Thymus (tissue), 11 donors: ENCODE results near the gene ACVR1B. TPM values are rescaled to one million over a fixed set of nuclear protein-coding genes. Genes with fewer than 3 reads are reported as not detected.

ENCODE experiments used
- DNase-seq, 9 donors: peaks; one replicate each; pipeline ENCODE4 v3.0.0-alpha.2; 2013; ENCODE audit warnings: low spot score in 9 of 9, low read depth in 6 of 9, missing footprints in 1 of 9
- H3K27ac ChIP-seq, 2 donors: one replicate each; pipeline ENCODE4 v1.5.1; 2013; ENCODE audit warnings: control low read depth in 1 of 2, low read depth in 1 of 2, low read length in 1 of 2, mild to moderate bottlenecking in 1 of 2, moderate library complexity in 1 of 2
- H3K27me3 ChIP-seq, 2 donors: one replicate each; pipeline ENCODE4 v1.5.1; 2013; ENCODE audit warnings: low read length in 1 of 2; ENCODE audit not compliant: control insufficient read depth in 2 of 2, insufficient read depth in 1 of 2
- H3K36me3 ChIP-seq, 2 donors: one replicate each; pipeline ENCODE4 v1.5.1; 2013; ENCODE audit warnings: low read length in 1 of 2, mild to moderate bottlenecking in 1 of 2, moderate library complexity in 1 of 2; ENCODE audit not compliant: control insufficient read depth in 2 of 2, insufficient read depth in 2 of 2
- H3K4me1 ChIP-seq, 2 donors: one replicate each; pipeline ENCODE4 v1.5.1; 2013; ENCODE audit warnings: low read length in 2 of 2; ENCODE audit not compliant: control insufficient read depth in 2 of 2, insufficient read depth in 2 of 2
- H3K4me3 ChIP-seq, 2 donors: one replicate each; pipeline ENCODE4 v1.5.1; 2013; ENCODE audit warnings: low read length in 2 of 2, control low read depth in 1 of 2, mild to moderate bottlenecking in 1 of 2
- H3K9me3 ChIP-seq, 2 donors: one replicate each; pipeline ENCODE4 v1.5.1; 2013; ENCODE audit warnings: low read length in 1 of 2, mild to moderate bottlenecking in 1 of 2; ENCODE audit not compliant: control insufficient read depth in 2 of 2, insufficient read depth in 1 of 2
- WGBS: extraction: QIAGEN DNeasy Blood & Tissue Kit; methylation state at CpG from one replicate; pipeline ENCODE4 v1.1.7; 2013; 5-methylcytosine and 5-hydroxymethylcytosine counted together
- polyA plus RNA-seq: library from polyadenylated mRNA; stranded (reverse); fragments of 200-250 nt; gene quantifications from one replicate; pipeline ENCODE4 v1.2.3, GENCODE V29; 2013
- total RNA-seq: library from RNA; stranded (reverse); fragments of 120-200 nt; gene quantifications from one replicate; pipeline ENCODE4 v1.2.4, GENCODE V29; 2013
- donor health status: healthy.

Gene ACVR1B
- total and polyA plus RNA-seq, 2 donors: 7.2 to 9.9 TPM

- DNase-seq: no peak
- 90% methylated on average over 6 of the region's 6 CpGs for WGBS
Measured at GRCh38 chr12:51949342-51950030, 2.0 kb upstream of the ACVR1B start.

GRCh38 chr12:51950682-51951198 is 759 bp upstream of the ACVR1B start:
- Histone ChIP-seq H3K27ac (peak overlapping the region in 1 of 2 donors; percentile 58), H3K4me1 (peaks cover 10 to 33% of the 10 kb centered on the region in 2 donors), H3K9me3 (no peaks in the 10 kb centered on the region), H3K27me3 (peaks cover 0 to 8% of the 10 kb centered on the region in 2 donors), H3K4me3 (peak overlapping the region; percentile 66 to 86), H3K36me3 (no peaks in the 10 kb centered on the region)
- DNase-seq: no peak
- 6% methylated on average over 5 of the region's 5 CpGs for WGBS

More at GRCh38 chr12:51949342-51950030, 2.0 kb upstream of the ACVR1B start:
- H3K36me3 ChIP-seq: no peaks in the 10 kb centered on the region
- peaks cover 0 to 8% of the 10 kb centered on the region in 2 donors for H3K27me3 ChIP-seq
- no peak overlapping the region for H3K27ac ChIP-seq
- H3K4me1 ChIP-seq: peaks cover 10 to 24% of the 10 kb centered on the region in 2 donors
- no peaks in the 10 kb centered on the region for H3K9me3 ChIP-seq
- no peak overlapping the region for H3K4me3 ChIP-seq

GRCh38 chr12:51951843-51952722 is 584 bp downstream of the ACVR1B start:
- Histone ChIP-seq H3K27ac (peak overlapping the region; percentile 67 to 68), H3K4me1 (peaks cover 10 to 33% of the 10 kb centered on the region in 2 donors), H3K4me3 (peak overlapping the region; percentile 83 to 86), H3K36me3 (no peaks in the 10 kb centered on the region), H3K27me3 (peaks cover 0 to 8% of the 10 kb centered on the region in 2 donors), H3K9me3 (peaks cover 0 to 4% of the 10 kb centered on the region in 2 donors)
- peak in 3 of 9 donors; percentile 45 to 54 (median 47) for DNase-seq
- 3% methylated on average over 50 of the region's 50 CpGs for WGBS

- Histone ChIP-seq H3K27ac (peak overlapping the region in 1 of 2 donors; percentile 16), H3K4me1 (peaks cover 10 to 33% of the 10 kb centered on the region in 2 donors), H3K36me3 (no peaks in the 10 kb centered on the region), H3K4me3 (peak overlapping the region in 1 of 2 donors; percentile 83), H3K9me3 (peaks cover 0 to 4% of the 10 kb centered on the region in 2 donors), H3K27me3 (peaks cover 0 to 8% of the 10 kb centered on the region in 2 donors)
- DNase-seq: no peak
- 79% methylated on average over 8 of the region's 8 CpGs for WGBS
Measured at GRCh38 chr12:51953089-51953488, 1.6 kb downstream of the ACVR1B start.

- peaks cover 0 to 8% of the 10 kb centered on the region in 2 donors for H3K27me3 ChIP-seq
- H3K4me1 ChIP-seq: peaks cover 10 to 33% of the 10 kb centered on the region in 2 donors
- H3K9me3 ChIP-seq: peaks cover 0 to 4% of the 10 kb centered on the region in 2 donors
- DNase-seq: no peak
- no peaks in the 10 kb centered on the region for H3K36me3 ChIP-seq
- 71% methylated on average over 4 of the region's 4 CpGs for WGBS
- no peak overlapping the region for H3K4me3 ChIP-seq
- no peak overlapping the region for H3K27ac ChIP-seq
Measured at GRCh38 chr12:51953864-51954263, 2.4 kb downstream of the ACVR1B start.

- WGBS: 49% methylated on average over 7 of the region's 7 CpGs
- Histone ChIP-seq H3K27ac (peak overlapping the region in 1 of 2 donors; percentile 56), H3K4me1 (peaks cover 10 to 33% of the 10 kb centered on the region in 2 donors), H3K9me3 (peaks cover 0 to 4% of the 10 kb centered on the region in 2 donors), H3K27me3 (peaks cover 0 to 7% of the 10 kb centered on the region in 2 donors), H3K36me3 (no peaks in the 10 kb centered on the region), H3K4me3 (no peak overlapping the region)
- DNase-seq: no peak
Measured at GRCh38 chr12:51954561-51955361, 3.3 kb downstream of the ACVR1B start.

GRCh38 chr12:51955702-51956101 is 4.2 kb downstream of the ACVR1B start:
- Histone ChIP-seq H3K9me3 (peaks cover 0 to 4% of the 10 kb centered on the region in 2 donors), H3K27me3 (peaks cover 0 to 4% of the 10 kb centered on the region in 2 donors), H3K36me3 (peaks cover 0 to 2% of the 10 kb centered on the region in 2 donors), H3K4me1 (peaks cover 10 to 33% of the 10 kb centered on the region in 2 donors), H3K4me3 (no peak overlapping the region), H3K27ac (no peak overlapping the region)
- no peak for DNase-seq
- WGBS: 95% methylated on average over 1 of the region's 1 CpG

- Histone ChIP-seq H3K36me3 (peaks cover 0 to 6% of the 10 kb centered on the region in 2 donors), H3K4me3 (no peak overlapping the region), H3K27ac (no peak overlapping the region), H3K9me3 (peaks cover 0 to 4% of the 10 kb centered on the region in 2 donors), H3K4me1 (peaks cover 3 to 29% of the 10 kb centered on the region in 2 donors), H3K27me3 (no peaks in the 10 kb centered on the region)
- 97% methylated on average over 13 of the region's 13 CpGs for WGBS
- no peak for DNase-seq
Measured at GRCh38 chr12:51958542-51958941, 7.0 kb downstream of the ACVR1B start.
